ENCODE measurements around the gene RPSA. TPM values are rescaled to one million over a fixed set of nuclear protein-coding genes. Genes with fewer than 3 reads are reported as not detected.

RPSA gene
- total RNA-seq, 1 experiment from 2014 or later, result 1,544 TPM

DNA sequence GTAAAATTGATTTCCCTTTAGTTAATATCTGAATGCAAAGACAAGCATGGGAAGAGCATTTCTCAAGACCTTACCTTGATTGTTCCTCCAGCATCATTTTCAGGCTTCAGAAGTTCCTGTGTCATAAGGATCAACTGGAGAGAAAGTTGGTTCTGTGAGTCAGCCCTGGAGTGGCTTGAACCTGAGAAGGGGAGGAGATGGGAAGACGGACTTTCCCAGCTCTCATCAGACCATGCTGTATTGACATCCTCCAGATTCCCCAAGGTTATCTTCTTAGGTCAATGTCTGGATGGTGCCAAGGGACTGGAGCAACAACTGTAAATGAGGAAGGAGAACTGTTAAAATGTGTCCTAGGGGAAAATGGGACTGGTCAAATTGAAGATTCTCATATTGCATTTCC, 21.0 kb downstream of the RPSA start:
- H3K4me1 ChIP-seq (replicated peaks; ENCODE audit: insufficient read depth), result no peaks in the 10 kb centered on the region
- H2AFZ ChIP-seq, result no peak overlapping the region
- no TSS peak for BruUV-seq (replicated peaks)
- ChIA-PET POLR2A (ENCODE audit: unreplicated experiment) (no interaction called here), CTCF (no interaction called here)
- H3K27ac ChIP-seq, result no peak overlapping the region
- H3K9me3 ChIP-seq (ENCODE audit: insufficient read depth, low read depth), result no peaks in the 10 kb centered on the region
- DNase-seq, result no peak
- H4K20me1 ChIP-seq (ENCODE audit: insufficient read depth), result no peaks in the 10 kb centered on the region
- H3K9me2 ChIP-seq (ENCODE audit: insufficient read depth), result no peaks in the 10 kb centered on the region
- TF ChIP-seq, protein P1, sequence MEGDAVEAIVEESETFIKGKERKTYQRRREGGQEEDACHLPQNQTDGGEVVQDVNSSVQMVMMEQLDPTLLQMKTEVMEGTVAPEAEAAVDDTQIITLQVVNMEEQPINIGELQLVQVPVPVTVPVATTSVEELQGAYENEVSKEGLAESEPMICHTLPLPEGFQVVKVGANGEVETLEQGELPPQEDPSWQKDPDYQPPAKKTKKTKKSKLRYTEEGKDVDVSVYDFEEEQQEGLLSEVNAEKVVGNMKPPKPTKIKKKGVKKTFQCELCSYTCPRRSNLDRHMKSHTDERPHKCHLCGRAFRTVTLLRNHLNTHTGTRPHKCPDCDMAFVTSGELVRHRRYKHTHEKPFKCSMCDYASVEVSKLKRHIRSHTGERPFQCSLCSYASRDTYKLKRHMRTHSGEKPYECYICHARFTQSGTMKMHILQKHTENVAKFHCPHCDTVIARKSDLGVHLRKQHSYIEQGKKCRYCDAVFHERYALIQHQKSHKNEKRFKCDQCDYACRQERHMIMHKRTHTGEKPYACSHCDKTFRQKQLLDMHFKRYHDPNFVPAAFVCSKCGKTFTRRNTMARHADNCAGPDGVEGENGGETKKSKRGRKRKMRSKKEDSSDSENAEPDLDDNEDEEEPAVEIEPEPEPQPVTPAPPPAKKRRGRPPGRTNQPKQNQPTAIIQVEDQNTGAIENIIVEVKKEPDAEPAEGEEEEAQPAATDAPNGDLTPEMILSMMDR (conservative IDR thresholded peaks at IDR 0.05), result no peak
- TF ChIP-seq EZH2 (IDR thresholded peaks at IDR 0.05; ENCODE audit: low read depth), result no peak
- H3F3A ChIP-seq (ENCODE audit: insufficient read depth, low read depth), result no peaks in the 10 kb centered on the region
- H3K79me2 ChIP-seq (ENCODE audit: low read depth), result no peaks in the 10 kb centered on the region
- no peaks in the 10 kb centered on the region; the same call in 1 of the 2 replicates for H3K27me3 ChIP-seq (ENCODE audit: insufficient read depth, low read depth)
- H3K36me3 ChIP-seq (ENCODE audit: low read depth), result no peaks in the 10 kb centered on the region
- intact Hi-C loops (cut with micrococcal nuclease; ENCODE audit: unreplicated experiment), result no loop called here
- no peak overlapping the region for H3K4me3 ChIP-seq
- no peak overlapping the region for H3K4me2 ChIP-seq

DNA sequence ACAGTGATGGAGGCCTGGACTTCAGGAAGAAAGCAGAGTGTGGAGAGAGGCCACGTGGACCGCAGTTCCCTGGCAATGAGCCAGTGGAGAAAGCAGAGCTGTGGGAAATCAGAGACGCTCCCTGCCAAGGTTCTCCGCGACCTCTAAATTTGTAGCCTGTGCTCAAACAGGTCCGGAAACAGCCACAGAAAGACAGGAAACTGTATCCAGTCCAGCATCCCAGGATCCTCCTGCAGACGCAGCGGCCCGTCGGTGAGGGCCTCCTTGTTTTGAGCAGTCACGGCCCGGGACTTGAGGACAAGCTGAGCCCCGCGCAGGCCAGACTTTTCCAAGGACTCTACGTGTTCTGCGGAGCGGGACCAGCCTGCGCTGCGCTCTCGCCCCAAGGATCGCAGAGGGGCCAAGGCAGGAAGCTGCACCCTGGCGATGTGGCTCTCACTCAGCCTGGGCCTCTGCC, 22.3 kb downstream of the RPSA start:
- intact Hi-C loops (cut with micrococcal nuclease; ENCODE audit: unreplicated experiment), result no loop called here
- BruUV-seq (replicated peaks), result no TSS peak
- CTCF ChIA-PET, result no interaction called here
- H3K36me3 ChIP-seq (ENCODE audit: low read depth), result no peaks in the 10 kb centered on the region
- H3K27ac ChIP-seq, result no peak overlapping the region
- no peak for DNase-seq
- no peaks in the 10 kb centered on the region for H3K4me1 ChIP-seq (replicated peaks; ENCODE audit: insufficient read depth)
- no peaks in the 10 kb centered on the region; the same call in 1 of the 2 replicates for H3K27me3 ChIP-seq (ENCODE audit: insufficient read depth, low read depth)
- POLR2A ChIA-PET (ENCODE audit: unreplicated experiment), result no interaction called here
- no peak overlapping the region for H3K4me2 ChIP-seq
- no peaks in the 10 kb centered on the region for H3K79me2 ChIP-seq (ENCODE audit: low read depth)
- no peaks in the 10 kb centered on the region for H4K20me1 ChIP-seq (ENCODE audit: insufficient read depth)
- H3K4me3 ChIP-seq, result no peak overlapping the region
- TF ChIP-seq EZH2 (IDR thresholded peaks at IDR 0.05; ENCODE audit: low read depth), result no peak
- H3K9me3 ChIP-seq (ENCODE audit: insufficient read depth, low read depth), result no peaks in the 10 kb centered on the region
- H2AFZ ChIP-seq, result no peak overlapping the region
- H3F3A ChIP-seq (ENCODE audit: insufficient read depth, low read depth), result no peaks in the 10 kb centered on the region
- H3K9me2 ChIP-seq (ENCODE audit: insufficient read depth), result no peaks in the 10 kb centered on the region

DNA sequence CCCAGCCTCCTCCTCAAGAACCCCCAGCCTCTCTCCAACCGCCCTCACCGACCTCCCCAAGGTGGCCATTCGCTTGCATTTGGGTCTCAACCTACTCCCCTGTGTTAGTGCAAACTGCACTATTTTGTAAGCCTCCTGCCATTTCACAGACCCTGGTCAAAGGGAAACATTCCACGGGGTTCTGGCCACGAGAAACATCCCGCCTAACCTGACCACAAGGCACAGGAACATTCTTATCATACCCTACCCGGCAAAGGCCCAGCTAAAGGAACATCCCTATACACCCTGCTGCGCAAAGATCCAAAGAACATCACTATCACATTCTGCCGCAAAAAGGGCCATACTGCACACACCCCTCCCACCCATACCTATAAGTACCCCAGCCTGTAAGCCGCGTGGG, 22.9 kb downstream of the RPSA start:
- BruUV-seq (replicated peaks), result no TSS peak
- H3K4me1 ChIP-seq (replicated peaks; ENCODE audit: insufficient read depth), result no peaks in the 10 kb centered on the region
- H3K36me3 ChIP-seq (ENCODE audit: low read depth), result no peaks in the 10 kb centered on the region
- no peak overlapping the region for H3K4me3 ChIP-seq
- H3F3A ChIP-seq (ENCODE audit: insufficient read depth, low read depth), result no peaks in the 10 kb centered on the region
- H4K20me1 ChIP-seq (ENCODE audit: insufficient read depth), result no peaks in the 10 kb centered on the region
- no peaks in the 10 kb centered on the region; the same call in 1 of the 2 replicates for H3K27me3 ChIP-seq (ENCODE audit: insufficient read depth, low read depth)
- no peak for DNase-seq
- intact Hi-C loops (cut with micrococcal nuclease; ENCODE audit: unreplicated experiment), result no loop called here
- no peak overlapping the region for H3K27ac ChIP-seq
- H3K9me3 ChIP-seq (ENCODE audit: insufficient read depth, low read depth), result no peaks in the 10 kb centered on the region
- no peaks in the 10 kb centered on the region for H3K9me2 ChIP-seq (ENCODE audit: insufficient read depth)
- CTCF ChIA-PET, result no interaction called here
- no peak overlapping the region for H2AFZ ChIP-seq
- TF ChIP-seq EZH2 (IDR thresholded peaks at IDR 0.05; ENCODE audit: low read depth), result no peak
- TF ChIP-seq, protein P1 (conservative IDR thresholded peaks at IDR 0.05), result no peak
- H3K79me2 ChIP-seq (ENCODE audit: low read depth), result no peaks in the 10 kb centered on the region
- POLR2A ChIA-PET (ENCODE audit: unreplicated experiment), result no interaction called here
- no peak overlapping the region for H3K4me2 ChIP-seq

DNA sequence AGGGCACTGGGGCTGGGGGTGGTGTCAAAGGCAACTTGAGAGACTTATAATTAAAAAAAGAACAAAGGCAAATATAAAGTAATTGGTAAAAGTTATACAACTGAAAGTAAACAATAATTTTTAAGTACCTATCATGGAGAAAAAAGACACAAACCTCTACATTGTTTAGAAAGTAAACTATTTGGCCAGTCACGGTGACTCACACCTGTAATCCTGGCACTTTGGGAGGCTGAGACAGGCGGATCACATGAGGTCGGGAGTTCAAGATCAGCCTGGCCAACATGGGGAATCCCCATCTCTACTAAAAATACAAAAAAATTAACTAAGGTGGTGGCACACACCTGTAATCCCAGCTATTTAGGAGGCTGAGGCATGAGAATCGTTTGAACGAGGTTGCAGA, 25.8 kb downstream of the RPSA start:
- TF ChIP-seq, protein P1 (conservative IDR thresholded peaks at IDR 0.05), result no peak
- no peak for TF ChIP-seq EZH2 (IDR thresholded peaks at IDR 0.05; ENCODE audit: low read depth)
- H3K9me2 ChIP-seq (ENCODE audit: insufficient read depth), result no peaks in the 10 kb centered on the region
- BruUV-seq (replicated peaks), result no TSS peak
- H2AFZ ChIP-seq, result no peak overlapping the region
- ChIA-PET CTCF (no interaction called here), POLR2A (ENCODE audit: unreplicated experiment) (no interaction called here)
- H3K4me2 ChIP-seq, result no peak overlapping the region
- no peaks in the 10 kb centered on the region for H3K4me1 ChIP-seq (replicated peaks; ENCODE audit: insufficient read depth)
- H3F3A ChIP-seq (ENCODE audit: insufficient read depth, low read depth), result no peaks in the 10 kb centered on the region
- H3K79me2 ChIP-seq (ENCODE audit: low read depth), result no peaks in the 10 kb centered on the region
- no peak overlapping the region for H3K4me3 ChIP-seq
- no peaks in the 10 kb centered on the region; the same call in 1 of the 2 replicates for H3K27me3 ChIP-seq (ENCODE audit: insufficient read depth, low read depth)
- no peak for DNase-seq
- intact Hi-C loops (cut with micrococcal nuclease; ENCODE audit: unreplicated experiment), result no loop called here
- H3K9me3 ChIP-seq (ENCODE audit: insufficient read depth, low read depth), result no peaks in the 10 kb centered on the region
- no peaks in the 10 kb centered on the region for H3K36me3 ChIP-seq (ENCODE audit: low read depth)
- no peak overlapping the region for H3K27ac ChIP-seq
- H4K20me1 ChIP-seq (ENCODE audit: insufficient read depth), result no peaks in the 10 kb centered on the region
